Skin epidermis (tissue), 12 donors: Measurements from ENCODE around the gene EEFSEC.

Experiments
- H3K27ac ChIP-seq, 21 experiments: fragments of 200-600 bp; sonication (generic) in 11 of 21; one replicate each; pipeline ENCODE4 v1.5.0; 2020; ENCODE audit warnings: mild to moderate bottlenecking in 3 of 21, inconsistent platforms in 2 of 21, moderate library complexity in 2 of 21
- H3K4me3 ChIP-seq, 7 experiments: fragments of 200-600 bp; sonication (generic) in 2 of 7; one replicate each; pipeline ENCODE4 v1.5.0; 2020; ENCODE audit warnings: inconsistent platforms in 2 of 7, mild to moderate bottlenecking in 2 of 7, moderate library complexity in 1 of 7

The EEFSEC gene

GRCh38 chr3:128410669-128411573 is 257.6 kb downstream of the EEFSEC start:
- Histone ChIP-seq H3K4me3 (no peak overlapping the region), H3K27ac (no peak overlapping the region)

- Histone ChIP-seq H3K27ac (no peak overlapping the region), H3K4me3 (no peak overlapping the region)
Measured at GRCh38 chr3:128411574-128412064, 258.3 kb downstream of the EEFSEC start.

GRCh38 chr3:128412180-128413002 is 259.1 kb downstream of the EEFSEC start:
- H3K4me3 ChIP-seq: no peak overlapping the region
- H3K27ac ChIP-seq: no peak overlapping the region

GRCh38 chr3:128413003-128413370 is 259.7 kb downstream of the EEFSEC start:
- Histone ChIP-seq H3K4me3 (no peak overlapping the region), H3K27ac (no peak overlapping the region)

- no peak overlapping the region for H3K27ac ChIP-seq
- no peak overlapping the region for H3K4me3 ChIP-seq
Measured at GRCh38 chr3:128413413-128414205, 260.3 kb downstream of the EEFSEC start.

GRCh38 chr3:128415200-128415772 is 262.0 kb downstream of the EEFSEC start:
- Histone ChIP-seq H3K27ac (no peak overlapping the region), H3K4me3 (no peak overlapping the region)

- no peak overlapping the region for H3K27ac ChIP-seq
Measured at GRCh38 chr3:128415773-128416577, 262.7 kb downstream of the EEFSEC start.

GRCh38 chr3:128416578-128417211 is 263.4 kb downstream of the EEFSEC start:
- H3K27ac ChIP-seq: peak overlapping the region in 1 of 21 experiments; percentile 5
- H3K4me3 ChIP-seq: no peak overlapping the region

More at GRCh38 chr3:128415773-128416577, 262.7 kb downstream of the EEFSEC start:
- no peak overlapping the region for H3K4me3 ChIP-seq

GRCh38 chr3:128418900-128419299 is 265.6 kb downstream of the EEFSEC start:
- Histone ChIP-seq H3K27ac (no peak overlapping the region), H3K4me3 (no peak overlapping the region)

- Histone ChIP-seq H3K4me3 (no peak overlapping the region), H3K27ac (no peak overlapping the region)
Measured at GRCh38 chr3:128419311-128419710, 266.0 kb downstream of the EEFSEC start.

GRCh38 chr3:128420289-128420688 is 267.0 kb downstream of the EEFSEC start:
- no peak overlapping the region for H3K27ac ChIP-seq
- H3K4me3 ChIP-seq: no peak overlapping the region

GRCh38 chr3:128420720-128421438 is 267.6 kb downstream of the EEFSEC start:
- Histone ChIP-seq H3K27ac (no peak overlapping the region), H3K4me3 (no peak overlapping the region)

GRCh38 chr3:128421439-128421836 is 268.2 kb downstream of the EEFSEC start:
- Histone ChIP-seq H3K4me3 (no peak overlapping the region), H3K27ac (no peak overlapping the region)

GRCh38 chr3:128421966-128422365 is 268.7 kb downstream of the EEFSEC start:
- no peak overlapping the region for H3K27ac ChIP-seq
- no peak overlapping the region for H3K4me3 ChIP-seq

- H3K4me3 ChIP-seq: no peak overlapping the region
Measured at GRCh38 chr3:128422762-128423524, 269.7 kb downstream of the EEFSEC start.

GRCh38 chr3:128423525-128424147 is 270.4 kb downstream of the EEFSEC start:
- Histone ChIP-seq H3K27ac (no peak overlapping the region), H3K4me3 (no peak overlapping the region)

More at GRCh38 chr3:128422762-128423524, 269.7 kb downstream of the EEFSEC start:
- no peak overlapping the region for H3K27ac ChIP-seq
